Measurements from ENCODE around the gene ZMIZ1. TPM values are rescaled to one million over a fixed set of nuclear protein-coding genes. Genes with fewer than 3 reads are reported as not detected.

ZMIZ1 gene
- polyA plus RNA-seq, 1 experiment, result 13.0 TPM

GRCh38 chr10:79262131-79262530, 193.4 kb downstream of the ZMIZ1 start:
- H3K27me3 ChIP-seq (ENCODE audit: control insufficient read depth, insufficient read depth, low read length), result no peaks in the 10 kb centered on the region
- no peak for DNase-seq (ENCODE audit: low read depth)
- ChIA-PET CTCF (no interaction called here), POLR2A (no interaction called here)
- no peak overlapping the region for H3K4me3 ChIP-seq (ENCODE audit: low read depth, low read length)
- TF ChIP-seq CTCF (IDR thresholded peaks at IDR 0.05; ENCODE audit: insufficient read depth, low read depth, low read length), result no peak
- peaks cover 17% of the 10 kb centered on the region for H3K36me3 ChIP-seq (ENCODE audit: control insufficient read depth, insufficient read depth, low read length)

GRCh38 chr10:79262959-79263746, 194.4 kb downstream of the ZMIZ1 start:
- Histone ChIP-seq H3K4me3 (ENCODE audit: low read depth, low read length) (no peak overlapping the region), H3K36me3 (ENCODE audit: control insufficient read depth, insufficient read depth, low read length) (peaks cover 13% of the 10 kb centered on the region), H3K27me3 (ENCODE audit: control insufficient read depth, insufficient read depth, low read length) (no peaks in the 10 kb centered on the region)
- no peak for DNase-seq (ENCODE audit: low read depth)
- ChIA-PET CTCF (no interaction called here), POLR2A (no interaction called here)
- no peak for TF ChIP-seq CTCF (IDR thresholded peaks at IDR 0.05; ENCODE audit: insufficient read depth, low read depth, low read length)

GRCh38 chr10:79263939-79264338, 195.2 kb downstream of the ZMIZ1 start:
- CTCF ChIA-PET, result no interaction called here
- TF ChIP-seq CTCF (IDR thresholded peaks at IDR 0.05; ENCODE audit: insufficient read depth, low read depth, low read length), result no peak
- POLR2A ChIA-PET, result no interaction called here

GRCh38 chr10:79264942-79265341, 196.2 kb downstream of the ZMIZ1 start:
- TF ChIP-seq CTCF (IDR thresholded peaks at IDR 0.05; ENCODE audit: insufficient read depth, low read depth, low read length), result no peak
- no peak for DNase-seq (ENCODE audit: low read depth)
- ChIA-PET POLR2A (no interaction called here), CTCF (interaction anchor here (0.5 kb wide), 1 partner anchor 101 kb away, joined by 3 read pairs; no protein-coding TSS in a partner anchor)
- H3K27me3 ChIP-seq (ENCODE audit: control insufficient read depth, insufficient read depth, low read length), result no peaks in the 10 kb centered on the region
- no peak overlapping the region for H3K4me3 ChIP-seq (ENCODE audit: low read depth, low read length)
- H3K36me3 ChIP-seq (ENCODE audit: control insufficient read depth, insufficient read depth, low read length), result peaks cover 11% of the 10 kb centered on the region

More at GRCh38 chr10:79263939-79264338, 195.2 kb downstream of the ZMIZ1 start:
- Histone ChIP-seq H3K36me3 (ENCODE audit: control insufficient read depth, insufficient read depth, low read length) (peaks cover 12% of the 10 kb centered on the region), H3K4me3 (ENCODE audit: low read depth, low read length) (no peak overlapping the region), H3K27me3 (ENCODE audit: control insufficient read depth, insufficient read depth, low read length) (no peaks in the 10 kb centered on the region)
- no peak for DNase-seq (ENCODE audit: low read depth)

GRCh38 chr10:79266084-79266483, 197.3 kb downstream of the ZMIZ1 start:
- CTCF ChIA-PET, result interaction anchor here (0.9 kb wide), 1 partner anchor 50 kb away, joined by 3 read pairs; no protein-coding TSS in a partner anchor

More at GRCh38 chr10:79266084-79266483, 197.3 kb downstream of the ZMIZ1 start:
- POLR2A ChIA-PET, result no interaction called here
- DNase-seq (ENCODE audit: low read depth), result no peak
- Histone ChIP-seq H3K4me3 (ENCODE audit: low read depth, low read length) (no peak overlapping the region), H3K36me3 (ENCODE audit: control insufficient read depth, insufficient read depth, low read length) (peaks cover 10% of the 10 kb centered on the region), H3K27me3 (ENCODE audit: control insufficient read depth, insufficient read depth, low read length) (no peaks in the 10 kb centered on the region)
- TF ChIP-seq CTCF (IDR thresholded peaks at IDR 0.05; ENCODE audit: insufficient read depth, low read depth, low read length), result no peak
